Osteocyte (in vitro differentiated cells): Measurements from ENCODE around the gene PEX10. TPM values are rescaled to one million over a fixed set of nuclear protein-coding genes. Genes with fewer than 3 reads are reported as not detected.
A peak's percentile ranks its signal among the peaks of the same experiment; 100 is the strongest.

Experiments
- DNase-seq: peaks from one replicate; pipeline ENCODE4 v3.0.0; 2021; ENCODE audit warnings: mixed read lengths; ENCODE audit not compliant: unreplicated experiment; ENCODE audit errors: extremely low spot score
- H3K27ac Mint-ChIP-seq: one replicate; pipeline ENCODE4 v1.8.0; 2021; ENCODE audit warnings: mild to moderate bottlenecking, mixed read lengths; ENCODE audit not compliant: unreplicated experiment
- H3K27me3 Mint-ChIP-seq: one replicate; pipeline ENCODE4 v1.8.0; 2021; ENCODE audit warnings: mixed read lengths; ENCODE audit not compliant: unreplicated experiment
- H3K36me3 Mint-ChIP-seq: one replicate; pipeline ENCODE4 v1.8.0; 2021; ENCODE audit warnings: mixed read lengths; ENCODE audit not compliant: unreplicated experiment
- H3K4me1 Mint-ChIP-seq: one replicate; pipeline ENCODE4 v1.8.0; 2021; ENCODE audit warnings: mixed read lengths; ENCODE audit not compliant: unreplicated experiment
- H3K4me3 Mint-ChIP-seq: one replicate; pipeline ENCODE4 v1.8.0; 2021; ENCODE audit warnings: mild to moderate bottlenecking, moderate library complexity, mixed read lengths; ENCODE audit not compliant: unreplicated experiment
- H3K9me3 Mint-ChIP-seq: one replicate; pipeline ENCODE4 v1.8.0; 2021; ENCODE audit warnings: mixed read lengths; ENCODE audit not compliant: unreplicated experiment
- CTCF ChIP-seq: fragments of 200-600 bp; sonication (generic); IDR thresholded peaks from 2 replicates; pipeline ENCODE4 v1.5.0; 2021; ENCODE audit warnings: antibody characterized with exemption, mild to moderate bottlenecking, moderate library complexity
- total RNA-seq: library from RNA; stranded (reverse); gene quantifications from 2 replicates; pipeline ENCODE4 v1.2.1, GENCODE V29; 2021

Gene PEX10
- total RNA-seq, 1 donor from 2014 or later: 25.6 TPM

- no peak for TF ChIP-seq CTCF
- peak overlapping the region; percentile 82 for H3K27ac Mint-ChIP-seq
- H3K9me3 Mint-ChIP-seq: no peaks in the 10 kb centered on the region
- no peak for DNase-seq
- no peaks in the 10 kb centered on the region for H3K27me3 Mint-ChIP-seq
- H3K36me3 Mint-ChIP-seq: no peaks in the 10 kb centered on the region
- H3K4me3 Mint-ChIP-seq: no peak overlapping the region
- peaks cover 57% of the 10 kb centered on the region for H3K4me1 Mint-ChIP-seq
Observed at GRCh38 chr1:2447276-2448097, 35.1 kb upstream of the PEX10 start.

- Mint-ChIP-seq H3K27ac (peak overlapping the region; percentile 31), H3K4me3 (no peak overlapping the region)
Observed at GRCh38 chr1:2446861-2447260, 34.5 kb upstream of the PEX10 start.

GRCh38 chr1:2446394-2446793 is 34.0 kb upstream of the PEX10 start:
- no peaks in the 10 kb centered on the region for H3K27me3 Mint-ChIP-seq
- no peak overlapping the region for H3K27ac Mint-ChIP-seq
- TF ChIP-seq CTCF: no peak
- DNase-seq: no peak
- H3K9me3 Mint-ChIP-seq: no peaks in the 10 kb centered on the region
- H3K4me1 Mint-ChIP-seq: peaks cover 56% of the 10 kb centered on the region
- no peaks in the 10 kb centered on the region for H3K36me3 Mint-ChIP-seq
- H3K4me3 Mint-ChIP-seq: no peak overlapping the region

More at GRCh38 chr1:2446861-2447260, 34.5 kb upstream of the PEX10 start:
- Mint-ChIP-seq H3K4me1 (peaks cover 54% of the 10 kb centered on the region), H3K27me3 (no peaks in the 10 kb centered on the region), H3K36me3 (no peaks in the 10 kb centered on the region), H3K9me3 (no peaks in the 10 kb centered on the region)
- TF ChIP-seq CTCF: no peak
- no peak for DNase-seq

- no peaks in the 10 kb centered on the region for H3K9me3 Mint-ChIP-seq
- H3K4me3 Mint-ChIP-seq: no peak overlapping the region
- no peak for TF ChIP-seq CTCF
- H3K27me3 Mint-ChIP-seq: no peaks in the 10 kb centered on the region
- DNase-seq: no peak
- peaks cover 52% of the 10 kb centered on the region for H3K4me1 Mint-ChIP-seq
- no peak overlapping the region for H3K27ac Mint-ChIP-seq
- no peaks in the 10 kb centered on the region for H3K36me3 Mint-ChIP-seq
Observed at GRCh38 chr1:2445823-2446215, 33.5 kb upstream of the PEX10 start.

- Mint-ChIP-seq H3K9me3 (no peaks in the 10 kb centered on the region), H3K27ac (peak overlapping the region; percentile 43), H3K36me3 (no peaks in the 10 kb centered on the region), H3K4me3 (no peak overlapping the region), H3K27me3 (no peaks in the 10 kb centered on the region), H3K4me1 (peaks cover 49% of the 10 kb centered on the region)
- DNase-seq: no peak
- no peak for TF ChIP-seq CTCF
Observed at GRCh38 chr1:2445162-2445822, 32.9 kb upstream of the PEX10 start.
